Measurements from ENCODE around the gene S100A4.
"Not testable (repeated sequence)": the region's sequence is repeated elsewhere in the genome, so short reads cannot be mapped to it uniquely, and the experiment has no call there.

S100A4 gene

DNA sequence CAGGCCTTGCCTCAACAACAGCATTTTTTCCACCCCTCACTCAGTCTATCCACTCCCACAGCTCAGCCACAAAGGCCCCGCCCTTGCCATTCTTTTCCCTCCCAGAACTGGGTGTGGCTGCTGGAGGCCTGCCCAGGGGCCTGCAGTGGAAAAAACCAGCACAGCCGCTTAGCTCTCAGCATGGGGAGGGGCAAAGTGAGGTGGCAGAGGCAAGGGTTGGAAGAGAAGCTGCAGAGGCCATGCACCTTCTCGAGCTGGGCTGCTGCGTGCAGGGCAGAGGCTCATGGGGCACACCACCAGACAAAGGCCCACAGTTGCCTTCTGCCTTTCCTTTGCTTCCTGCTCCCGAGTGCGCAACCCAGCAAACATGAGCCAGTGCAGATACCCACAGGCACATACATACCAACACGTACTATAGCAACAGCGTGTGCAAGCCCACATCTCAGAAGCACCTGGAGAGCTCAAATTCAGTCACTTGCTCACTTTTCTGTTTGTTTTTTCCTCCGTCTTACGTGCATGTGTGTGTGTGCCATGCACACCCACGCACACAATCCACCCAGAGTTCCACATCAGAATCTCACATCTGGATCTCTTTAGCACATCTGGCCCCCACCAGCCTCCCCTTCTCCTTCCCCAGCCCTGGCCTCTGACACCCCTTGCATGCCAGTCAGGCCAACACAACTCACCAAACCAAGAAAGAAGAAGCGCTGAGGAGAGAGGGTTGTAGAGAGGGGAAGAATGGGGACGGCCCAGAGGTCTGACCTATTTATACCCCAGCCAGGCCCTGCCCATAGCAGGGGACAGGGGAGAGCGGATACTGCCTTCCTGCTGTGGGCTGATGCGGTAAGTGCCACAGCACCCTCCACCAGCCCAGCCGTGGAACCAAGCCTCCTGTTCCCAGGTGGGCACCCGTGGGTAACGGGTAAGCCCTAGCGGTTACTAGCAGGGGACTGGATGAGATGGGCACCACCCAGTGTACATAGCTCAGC lies at the start of gene S100A4:
Gene S100A4 (minus strand): TSS at position 740 of the 989 bp plus-strand sequence. CDS start 1,012 bp downstream, outside the sequence.
- no peak for DNase-seq (ENCODE audit: low read depth, low spot score)

DNA sequence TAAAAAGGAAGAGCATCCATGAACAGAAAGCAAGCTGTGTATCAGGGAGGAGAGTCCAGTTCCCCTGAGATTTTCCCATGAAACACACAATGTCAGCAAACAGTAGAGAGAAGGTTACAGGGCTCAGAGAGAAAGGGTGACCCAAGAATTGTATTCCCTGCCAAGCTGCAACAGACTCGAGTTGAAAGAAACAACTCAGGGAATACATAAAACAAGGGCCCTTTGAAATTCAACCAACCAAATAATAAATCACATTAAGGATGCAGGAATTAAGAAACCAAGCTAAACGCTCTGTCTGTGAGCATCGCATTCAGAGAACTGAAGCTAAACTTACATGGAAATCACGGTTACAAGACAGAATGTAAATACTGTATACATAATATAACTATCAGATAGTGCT lies 47.1 kb upstream of the S100A4 start:
- no peak for DNase-seq (ENCODE audit: low read depth, low spot score)

DNA sequence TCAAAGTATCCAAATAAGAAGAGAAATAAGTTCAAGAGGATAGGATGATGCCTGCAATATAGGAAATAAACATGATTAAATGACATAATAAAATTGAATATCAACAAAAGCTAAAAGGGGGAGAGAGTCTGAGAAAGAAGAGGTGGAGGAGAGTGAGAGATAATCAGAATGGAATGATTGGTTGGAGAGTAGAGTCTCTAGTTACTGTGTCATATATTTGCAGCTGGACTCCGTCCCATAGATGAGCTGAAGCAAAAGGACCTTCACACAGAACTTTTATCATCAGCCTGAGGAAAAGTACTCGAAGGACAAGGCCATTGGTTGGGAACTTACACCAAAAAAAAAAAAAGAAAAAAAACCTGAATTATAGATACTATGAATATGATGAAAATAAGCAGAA lies 42.9 kb upstream of the S100A4 start:
- DNase-seq (ENCODE audit: low read depth, low spot score), result no peak

DNA sequence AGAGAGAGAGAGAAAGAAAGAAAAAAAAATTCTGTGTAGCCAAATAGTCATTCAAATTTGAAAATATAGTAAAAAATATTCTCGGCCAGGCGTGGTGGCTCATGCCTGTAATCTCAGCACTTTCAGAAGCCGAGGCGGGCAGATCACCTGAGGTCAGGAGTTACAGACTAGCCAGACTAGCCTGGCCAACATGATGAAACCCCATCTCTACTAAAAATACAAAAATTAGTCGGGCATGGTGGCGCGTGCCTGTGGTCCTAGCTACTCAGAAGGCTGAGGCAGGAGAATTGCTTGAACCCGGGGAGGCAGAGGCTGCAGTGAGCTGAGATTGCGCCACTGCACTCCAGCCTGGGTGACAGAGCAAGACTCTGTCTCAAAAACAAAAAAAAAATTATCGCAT lies 42.4 kb upstream of the S100A4 start:
- not testable (repeated sequence) for DNase-seq (ENCODE audit: low read depth, low spot score)

DNA sequence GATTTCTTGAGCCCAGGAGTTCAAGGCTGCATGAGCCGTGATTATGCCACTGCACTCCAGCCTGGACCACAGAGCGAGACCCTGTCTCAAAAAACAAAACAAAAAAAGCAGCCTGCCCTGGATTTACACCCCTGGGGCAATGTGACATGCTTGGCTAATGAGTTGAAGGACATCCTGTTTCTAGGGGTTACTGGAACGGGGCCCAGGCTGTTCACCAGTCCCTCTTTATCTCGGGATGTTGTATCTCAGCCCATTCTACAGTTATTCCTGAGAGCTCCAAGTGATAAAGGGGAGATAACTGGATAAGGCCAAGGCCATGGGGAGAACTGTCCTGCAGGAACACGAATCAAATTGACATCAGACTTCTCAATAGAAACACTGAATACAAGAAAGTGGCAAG lies 41.7 kb upstream of the S100A4 start:
- no peak for DNase-seq (ENCODE audit: low read depth, low spot score)

DNA sequence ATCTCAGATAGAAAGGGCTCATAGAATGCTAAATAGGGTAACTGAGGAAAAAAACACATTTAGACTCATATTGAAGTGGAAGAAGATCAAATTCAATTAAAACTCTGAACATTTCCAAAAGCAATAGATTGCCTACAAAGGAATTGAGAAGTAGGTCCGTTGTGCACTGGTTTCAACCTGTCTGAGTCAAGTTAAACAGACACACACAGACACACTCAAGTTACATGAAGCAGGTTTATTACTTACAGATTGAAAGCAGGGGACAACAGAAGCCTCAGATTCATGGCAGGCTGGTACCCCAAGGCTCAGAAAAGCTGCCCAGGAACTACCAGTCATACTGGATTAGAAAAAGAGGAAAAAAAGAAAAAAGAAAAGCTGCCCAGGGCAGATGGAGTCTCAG lies 40.7 kb upstream of the S100A4 start:
- no peak for DNase-seq (ENCODE audit: low read depth, low spot score)

DNA sequence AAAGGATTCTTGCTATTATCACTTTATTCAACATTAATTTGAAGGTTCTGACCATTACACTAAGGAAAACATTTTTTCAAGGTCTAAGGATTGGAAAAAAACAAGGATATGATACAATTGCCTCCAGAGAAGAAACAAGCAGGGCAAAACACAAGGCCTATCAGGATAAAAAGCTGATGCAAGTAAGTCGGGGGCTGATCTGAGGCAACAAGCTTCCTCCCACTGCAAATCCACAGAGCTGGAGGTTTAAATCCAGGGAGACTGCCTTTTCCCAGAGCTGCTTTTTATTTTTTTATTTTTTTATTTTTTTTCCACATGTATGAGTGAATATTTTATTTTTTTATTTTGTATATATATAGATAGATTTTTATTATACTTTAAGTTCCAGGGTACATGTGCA lies 39.4 kb upstream of the S100A4 start:
- no peak for DNase-seq (ENCODE audit: low read depth, low spot score)

DNA sequence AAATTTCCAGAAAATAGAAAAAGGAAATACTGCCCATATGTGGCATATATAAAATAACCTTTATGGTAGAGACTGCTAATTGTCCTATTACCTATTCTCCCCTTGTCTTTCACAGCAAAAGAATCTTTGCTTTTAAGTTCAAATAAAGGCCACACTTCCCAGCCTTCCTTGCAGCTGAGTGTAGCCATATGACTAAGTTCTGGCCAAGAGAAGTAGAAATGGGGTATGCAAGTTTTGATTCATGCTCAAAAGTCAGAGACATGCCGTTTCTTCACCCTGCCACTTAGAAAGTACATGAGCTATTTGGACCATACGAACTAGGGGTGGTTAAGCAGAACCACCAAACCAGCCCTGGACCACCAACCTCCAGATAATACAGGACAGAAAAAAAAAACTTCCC lies 38.4 kb upstream of the S100A4 start:
- DNase-seq (ENCODE audit: low read depth, low spot score), result no peak

DNA sequence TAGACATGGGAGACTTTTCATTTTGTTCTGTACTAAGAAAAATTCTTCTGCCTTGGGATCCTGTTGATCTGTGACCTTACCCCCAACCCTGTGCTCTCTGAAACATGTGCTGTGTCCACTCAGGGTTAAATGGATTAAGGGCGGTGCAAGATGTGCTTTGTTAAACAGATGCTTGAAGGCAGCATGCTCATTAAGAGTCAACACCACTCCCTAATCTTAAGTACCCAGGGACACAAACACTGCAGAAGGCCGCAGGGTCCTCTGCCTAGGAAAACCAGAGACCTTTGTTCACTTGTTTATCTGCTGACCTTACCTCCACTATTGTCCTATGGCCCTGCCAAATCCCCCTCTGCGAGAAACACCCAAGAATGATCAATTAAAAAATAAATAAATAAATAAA lies 37.9 kb upstream of the S100A4 start:
- not testable (repeated sequence) for DNase-seq (ENCODE audit: low read depth, low spot score)

DNA sequence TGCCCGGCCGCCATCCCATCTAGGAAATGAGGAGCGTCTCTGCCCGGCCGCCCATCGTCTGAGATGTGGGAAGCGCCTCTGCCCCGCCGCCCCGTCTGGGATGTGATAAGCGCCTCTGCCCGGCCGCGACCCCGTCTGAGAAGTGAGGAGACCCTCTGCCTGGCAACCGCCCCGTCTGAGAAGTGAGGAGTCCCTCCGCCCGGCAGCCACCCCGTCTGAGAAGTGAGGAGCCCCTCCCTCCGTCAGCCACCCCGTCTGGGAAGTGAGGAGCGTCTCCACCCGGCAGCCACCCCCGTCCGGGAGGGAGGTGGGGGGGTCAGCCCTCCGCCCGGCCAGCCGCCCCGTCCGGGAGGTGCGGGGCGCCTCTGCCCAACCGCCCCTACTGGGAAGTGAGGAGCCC lies 37.2 kb upstream of the S100A4 start:
- not testable (repeated sequence) for DNase-seq (ENCODE audit: low read depth, low spot score)

DNA sequence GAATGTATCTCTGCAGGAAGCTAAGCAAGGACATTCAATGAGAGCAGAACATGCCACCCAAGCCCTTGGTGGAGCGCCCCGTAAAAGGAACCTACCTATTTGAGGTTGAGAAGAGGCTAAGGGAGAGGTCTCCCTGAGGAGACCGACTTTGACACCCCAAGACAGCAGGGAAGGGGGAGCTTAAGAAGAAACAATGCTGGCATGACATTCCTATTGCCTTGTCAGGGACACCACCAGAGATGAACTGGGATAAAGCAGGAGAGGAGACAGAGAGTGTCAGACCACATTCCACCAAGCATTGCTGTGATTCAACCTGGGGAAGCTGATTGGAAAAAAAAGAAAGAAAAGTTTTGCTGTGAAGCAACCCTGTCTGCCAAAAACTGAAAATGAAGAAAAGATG lies 33.3 kb upstream of the S100A4 start:
- DNase-seq (ENCODE audit: low read depth, low spot score), result no peak

DNA sequence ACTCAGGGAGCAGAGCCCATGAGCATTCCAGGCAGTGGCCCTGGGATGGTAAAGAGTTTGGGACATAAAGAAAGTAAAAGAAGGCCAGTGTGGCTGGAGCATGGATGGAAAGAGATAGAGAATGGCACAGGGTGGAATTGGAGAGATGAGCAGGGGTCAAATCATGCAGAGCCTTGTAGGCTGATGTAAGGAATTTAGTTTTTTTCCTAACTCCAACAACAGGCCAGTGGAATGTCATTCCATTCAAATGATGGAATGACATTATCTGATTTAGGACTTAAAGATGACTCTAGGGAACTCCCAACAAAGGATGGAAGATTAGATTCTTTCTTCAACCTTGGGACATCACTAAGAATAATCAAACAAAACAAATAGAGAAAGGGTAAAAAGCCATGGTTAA lies 32.9 kb upstream of the S100A4 start:
- no peak for DNase-seq (ENCODE audit: low read depth, low spot score)

DNA sequence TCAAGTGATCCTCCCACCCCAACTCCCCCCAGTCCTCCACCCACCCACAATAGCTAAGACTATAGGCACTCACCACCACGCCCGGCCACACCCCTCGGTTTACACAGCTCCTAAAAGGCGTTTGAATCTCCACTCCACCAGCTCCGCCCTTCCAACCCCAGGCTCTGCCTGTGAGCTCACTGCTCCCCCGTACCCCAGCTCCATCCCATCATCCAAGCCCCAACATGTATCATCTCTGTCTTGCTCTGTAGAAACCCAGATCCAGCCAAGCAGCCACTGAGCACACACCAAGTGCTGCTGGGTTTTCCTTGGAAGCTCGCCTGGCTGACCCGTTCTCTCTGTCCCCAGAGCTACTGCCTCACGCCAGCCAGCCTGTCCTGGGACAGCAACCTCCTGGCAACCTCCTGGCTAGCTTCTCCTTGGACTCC lies 32.0 kb upstream of the S100A4 start:
- no peak for DNase-seq (ENCODE audit: low read depth, low spot score)

DNA sequence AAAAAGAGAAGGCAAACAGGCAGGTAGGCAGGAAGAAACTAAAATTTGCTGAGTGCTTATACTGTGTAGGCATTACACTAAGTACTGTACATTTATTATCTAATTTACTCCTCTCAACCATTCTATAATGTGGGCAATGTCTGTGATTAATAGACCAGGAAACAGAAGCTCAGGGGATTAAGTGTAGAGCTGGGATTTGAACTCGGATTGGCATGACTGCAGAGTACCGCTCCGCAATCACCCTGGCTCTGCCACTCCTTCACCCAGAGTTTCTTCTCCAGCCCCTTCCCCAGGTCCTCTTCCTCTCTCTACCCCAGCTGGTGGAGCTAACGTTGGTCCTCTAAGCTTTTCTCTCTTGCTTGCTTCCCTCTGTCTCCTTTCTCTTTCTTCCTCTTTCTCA lies 31.5 kb upstream of the S100A4 start:
- DNase-seq (ENCODE audit: low read depth, low spot score), result no peak

DNA sequence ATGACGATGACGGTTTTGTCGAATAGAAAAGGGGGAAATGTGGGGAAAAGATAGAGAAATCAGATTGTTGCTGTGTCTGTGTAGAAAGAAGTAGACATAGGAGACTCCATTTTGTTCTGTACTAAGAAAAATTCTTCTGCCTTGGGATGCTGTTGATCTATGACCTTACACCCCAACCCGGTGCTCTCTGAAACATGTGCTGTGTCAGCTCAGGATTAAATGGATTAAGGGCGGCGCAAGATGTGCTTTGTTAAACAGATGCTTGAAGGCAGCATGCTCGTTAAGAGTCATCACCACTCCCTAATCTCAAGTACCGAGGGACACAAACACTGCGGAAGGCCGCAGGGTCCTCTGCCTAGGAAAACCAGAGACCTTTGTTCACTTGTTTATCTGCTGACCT lies 29.9 kb upstream of the S100A4 start:
- DNase-seq (ENCODE audit: low read depth, low spot score), result not testable (repeated sequence)

DNA sequence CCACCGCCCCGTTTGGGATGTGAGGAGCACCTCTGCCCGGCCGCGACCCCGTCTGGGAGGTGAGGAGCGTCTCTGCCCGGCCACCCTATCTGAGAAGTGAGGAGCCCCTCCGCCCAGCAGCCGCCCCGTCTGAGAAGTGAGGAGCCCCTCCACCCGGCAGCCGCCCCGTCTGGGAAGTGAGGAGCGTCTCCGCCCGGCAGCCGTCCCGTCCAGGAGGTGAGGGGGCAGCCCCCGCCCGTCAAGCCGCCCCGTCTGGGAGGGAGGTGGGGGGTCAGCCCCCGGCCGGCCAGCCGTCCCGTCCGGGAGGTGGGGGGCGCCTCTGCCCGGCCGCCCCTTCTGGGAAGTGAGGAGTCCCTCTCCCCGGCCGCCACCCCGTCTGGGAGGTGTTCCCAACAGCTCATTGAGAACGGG lies 29.5 kb upstream of the S100A4 start:
- DNase-seq (ENCODE audit: low read depth, low spot score), result not testable (repeated sequence)

DNA sequence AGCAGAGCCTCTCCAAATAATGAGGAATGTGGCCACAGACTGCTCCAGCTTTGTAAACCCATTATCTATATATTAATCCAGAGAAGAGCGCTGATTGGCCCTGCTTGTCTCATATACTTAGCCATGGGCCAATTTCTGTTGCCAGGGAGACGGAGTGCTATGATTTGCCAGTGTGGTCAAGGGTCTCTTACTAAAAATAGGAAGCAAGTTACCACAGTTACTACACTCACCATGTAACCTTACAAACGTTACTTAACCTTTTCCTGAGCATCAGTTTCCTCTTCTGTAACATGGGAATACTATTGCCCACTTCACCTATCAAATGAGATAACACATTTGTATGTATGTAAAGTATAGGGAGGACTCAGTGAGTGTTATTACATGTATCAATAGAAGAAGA lies 27.7 kb upstream of the S100A4 start:
- DNase-seq (ENCODE audit: low read depth, low spot score), result no peak

DNA sequence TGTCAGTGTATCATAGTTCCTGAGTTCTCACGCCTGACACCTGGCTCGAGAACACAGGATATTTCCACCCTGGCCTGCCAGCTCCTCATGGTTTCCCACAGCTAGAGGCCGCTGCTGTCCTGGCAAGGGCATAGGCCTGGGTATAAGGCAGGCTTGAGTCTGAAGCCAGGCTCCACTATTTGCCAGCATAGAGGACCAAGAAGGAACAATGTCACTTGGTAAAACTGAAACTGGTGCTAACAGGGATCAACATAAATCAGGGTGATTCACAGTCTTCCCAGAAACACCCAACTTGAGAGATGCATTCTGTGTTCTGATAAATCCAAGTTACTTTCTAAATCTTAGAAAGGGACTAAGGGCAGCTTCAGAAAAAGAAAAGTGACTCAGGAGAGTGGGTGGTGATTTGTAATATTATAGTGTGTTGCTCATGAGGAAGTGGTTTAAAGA lies 27.0 kb upstream of the S100A4 start:
- no peak for DNase-seq (ENCODE audit: low read depth, low spot score)

DNA sequence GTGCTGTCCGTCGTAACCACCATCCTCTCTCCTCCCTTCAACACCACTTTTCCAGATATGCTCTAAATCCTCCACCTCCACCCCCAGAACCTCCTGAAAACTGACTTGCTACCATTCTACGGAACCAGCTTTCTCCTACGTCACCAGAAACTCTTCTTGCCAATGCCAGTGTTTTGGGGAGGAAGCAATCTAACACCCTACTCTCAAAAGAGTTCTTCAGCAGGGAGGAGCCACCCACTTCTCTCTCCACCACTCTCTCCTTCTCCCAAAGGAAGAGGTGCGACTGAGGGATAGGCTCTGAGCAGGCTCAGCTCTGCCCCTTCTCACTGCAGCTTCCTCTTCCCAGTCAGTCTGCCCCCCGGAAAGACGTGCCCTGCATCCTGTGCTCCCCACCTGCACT lies 26.1 kb upstream of the S100A4 start:
- DNase-seq (ENCODE audit: low read depth, low spot score), result no peak

DNA sequence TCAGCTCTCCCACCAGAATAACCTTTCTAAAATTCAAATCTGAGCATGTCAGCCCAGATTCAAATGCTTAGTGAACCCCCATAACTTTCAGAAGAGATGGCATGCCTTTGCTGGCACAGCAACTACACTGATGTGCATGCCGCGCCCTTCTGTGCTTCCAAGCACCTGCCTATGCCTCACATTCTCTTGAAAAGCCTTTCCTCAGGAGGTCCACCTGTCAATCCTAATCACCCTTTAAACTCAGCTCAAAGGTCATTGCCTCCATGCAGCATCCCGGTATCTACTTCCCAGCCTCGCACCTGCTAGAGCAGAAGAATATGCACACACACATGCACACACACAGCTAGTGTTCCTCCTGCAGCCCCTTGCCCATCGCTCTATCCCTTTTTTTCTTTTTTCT lies 25.3 kb upstream of the S100A4 start:
- no peak for DNase-seq (ENCODE audit: low read depth, low spot score)

DNA sequence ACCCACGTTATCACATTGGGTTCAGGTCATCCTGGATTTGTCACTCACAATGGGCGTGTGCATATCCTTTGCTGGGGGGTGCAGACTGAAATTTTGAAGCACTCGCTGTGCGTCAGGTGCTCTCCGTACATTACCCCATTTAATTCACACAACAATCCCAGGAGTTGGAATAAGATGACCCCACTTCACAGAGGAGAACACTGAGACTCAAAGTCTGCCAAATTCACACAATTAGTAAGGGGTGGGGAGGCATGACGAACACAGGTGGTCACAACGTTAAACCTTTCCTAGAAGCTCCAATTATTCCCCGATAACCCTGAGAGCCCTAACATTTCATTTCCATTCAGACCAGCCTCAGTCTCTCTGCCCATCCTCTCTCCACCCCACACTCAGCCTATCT lies 23.9 kb upstream of the S100A4 start:
- DNase-seq (ENCODE audit: low read depth, low spot score), result no peak

DNA sequence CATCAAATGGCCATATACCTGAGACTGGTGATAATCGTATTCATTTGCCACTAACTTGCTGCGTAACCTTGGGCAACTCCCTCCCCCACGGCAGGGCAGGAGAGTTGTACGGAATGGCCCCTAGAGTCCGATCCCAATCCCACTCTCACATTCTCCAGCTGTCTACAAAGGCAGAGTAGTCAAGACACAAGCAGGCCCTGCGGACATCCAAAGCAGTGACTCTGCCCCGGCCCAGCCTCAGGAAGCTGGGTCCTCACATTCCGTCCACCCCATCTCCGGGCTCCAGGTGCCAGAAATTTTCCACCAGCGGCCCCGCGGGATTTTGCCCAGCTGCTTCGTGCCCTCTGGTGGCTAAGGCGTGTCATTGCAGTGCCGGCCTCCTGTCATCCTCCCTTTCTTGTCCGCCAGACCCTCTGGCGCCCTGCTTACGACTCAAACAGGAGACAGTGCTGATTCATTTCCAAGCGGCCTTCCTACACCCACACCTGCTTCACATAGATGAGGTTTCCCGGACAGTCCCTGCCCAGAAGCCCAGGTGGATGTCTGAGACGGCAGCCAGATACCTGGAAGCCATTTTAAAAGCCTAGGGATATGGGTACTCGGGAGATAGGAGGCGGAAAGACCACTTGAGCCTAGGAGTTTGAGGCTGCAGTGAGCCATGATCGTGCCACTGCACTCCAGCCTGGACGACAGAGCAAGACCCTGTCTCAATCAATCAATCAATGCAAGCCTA lies 22.9 kb upstream of the S100A4 start:
- DNase-seq (ENCODE audit: low read depth, low spot score), result no peak
